Left ventricle myocardium inferior (tissue), 1 donor: Measurements from ENCODE around the gene TBX4. TPM values are rescaled to one million over a fixed set of nuclear protein-coding genes. Genes with fewer than 3 reads are reported as not detected.

Experiments used
- DNase-seq: peaks from one replicate; pipeline ENCODE4 v3.0.0-alpha.2; 2020
- H3K27ac ChIP-seq: fragments of 200-600 bp; replicated peaks from 2 replicates; pipeline ENCODE4 v1.8.0; 2021
- H3K27me3 ChIP-seq: fragments of 200-600 bp; 2 replicates; pipeline ENCODE4 v1.8.0; 2021; ENCODE audit warnings: low read depth
- H3K36me3 ChIP-seq: fragments of 200-600 bp; 2 replicates; pipeline ENCODE4 v1.8.0; 2021
- H3K4me1 ChIP-seq: fragments of 200-600 bp; 2 replicates; pipeline ENCODE4 v1.8.0; 2021
- H3K4me3 ChIP-seq: fragments of 200-600 bp; 2 replicates; pipeline ENCODE4 v1.8.0; 2021; ENCODE audit warnings: mild to moderate bottlenecking, moderate library complexity
- H3K9me3 ChIP-seq: fragments of 200-600 bp; replicated peaks from 2 replicates; pipeline ENCODE4 v1.8.0; 2021
- intact Hi-C: fragments of 100-400 bp; cut with micrococcal nuclease; formaldehyde crosslinking; loops from one replicate; pipeline ENCODE4 v1.11.0; 2022
- total RNA-seq: library from RNA; stranded (reverse); fragmentation: NEBNext Ultra II Directional; extraction: Animal tissue kit (Norgen Biotek cat#: 25700); gene quantifications from one replicate; pipeline ENCODE4 v1.2.1, GENCODE V29; 2021
- TF ChIP-seq, protein P1 (sequence below): fragments of 200-600 bp; IDR thresholded peaks from 2 replicates; pipeline ENCODE4 v1.8.0; 2021; ENCODE audit warnings: antibody characterized with exemption, mild to moderate bottlenecking, borderline replicate concordance
- donor health status: DM: no; HTN: yes; CAD: no; lungs with severe emphysema.

The TBX4 gene
- total RNA-seq, 1 donor from 2014 or later = not detected

DNA sequence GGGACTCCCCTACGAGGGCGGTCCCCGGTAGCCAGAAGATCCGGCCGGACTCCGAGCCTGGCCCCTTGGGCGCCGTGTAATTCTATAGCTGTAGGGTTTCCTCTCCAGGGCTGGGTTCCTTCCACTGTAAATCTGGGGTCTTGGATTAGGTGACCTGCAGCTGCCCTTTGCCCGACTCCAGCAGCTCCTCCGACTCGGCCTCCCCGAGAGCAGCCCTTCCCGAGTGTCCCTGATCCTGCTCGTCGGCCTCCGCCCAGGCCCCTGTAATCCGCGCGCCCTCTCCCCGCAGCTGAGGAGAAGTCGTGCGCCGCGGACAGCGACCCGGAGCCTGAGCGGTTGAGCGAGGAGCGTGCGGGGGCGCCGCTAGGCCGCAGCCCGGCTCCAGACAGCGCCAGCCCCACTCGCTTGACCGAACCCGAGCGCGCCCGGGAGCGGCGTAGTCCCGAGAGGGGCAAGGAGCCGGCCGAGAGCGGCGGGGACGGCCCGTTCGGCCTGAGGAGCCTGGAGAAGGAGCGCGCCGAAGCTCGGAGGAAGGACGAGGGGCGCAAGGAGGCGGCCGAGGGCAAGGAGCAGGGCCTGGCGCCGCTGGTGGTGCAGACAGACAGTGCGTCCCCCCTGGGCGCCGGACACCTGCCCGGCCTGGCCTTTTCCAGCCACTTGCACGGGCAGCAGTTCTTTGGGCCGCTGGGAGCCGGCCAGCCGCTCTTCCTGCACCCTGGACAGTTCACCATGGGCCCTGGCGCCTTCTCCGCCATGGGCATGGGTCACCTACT lies 47.1 kb upstream of the TBX4 start:
- H3K9me3 ChIP-seq = no peaks in the 10 kb centered on the region
- TF ChIP-seq, protein P1, sequence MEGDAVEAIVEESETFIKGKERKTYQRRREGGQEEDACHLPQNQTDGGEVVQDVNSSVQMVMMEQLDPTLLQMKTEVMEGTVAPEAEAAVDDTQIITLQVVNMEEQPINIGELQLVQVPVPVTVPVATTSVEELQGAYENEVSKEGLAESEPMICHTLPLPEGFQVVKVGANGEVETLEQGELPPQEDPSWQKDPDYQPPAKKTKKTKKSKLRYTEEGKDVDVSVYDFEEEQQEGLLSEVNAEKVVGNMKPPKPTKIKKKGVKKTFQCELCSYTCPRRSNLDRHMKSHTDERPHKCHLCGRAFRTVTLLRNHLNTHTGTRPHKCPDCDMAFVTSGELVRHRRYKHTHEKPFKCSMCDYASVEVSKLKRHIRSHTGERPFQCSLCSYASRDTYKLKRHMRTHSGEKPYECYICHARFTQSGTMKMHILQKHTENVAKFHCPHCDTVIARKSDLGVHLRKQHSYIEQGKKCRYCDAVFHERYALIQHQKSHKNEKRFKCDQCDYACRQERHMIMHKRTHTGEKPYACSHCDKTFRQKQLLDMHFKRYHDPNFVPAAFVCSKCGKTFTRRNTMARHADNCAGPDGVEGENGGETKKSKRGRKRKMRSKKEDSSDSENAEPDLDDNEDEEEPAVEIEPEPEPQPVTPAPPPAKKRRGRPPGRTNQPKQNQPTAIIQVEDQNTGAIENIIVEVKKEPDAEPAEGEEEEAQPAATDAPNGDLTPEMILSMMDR = no peak
- peaks cover 91% of the 10 kb centered on the region for H3K27me3 ChIP-seq
- peaks cover 60% of the 10 kb centered on the region for H3K4me1 ChIP-seq
- peak overlapping the region; percentile 93 for H3K27ac ChIP-seq
- peaks cover 10% of the 10 kb centered on the region for H3K36me3 ChIP-seq
- no peak for DNase-seq
- intact Hi-C loops = loop anchor here (10.0 kb wide), 1 partner anchor 400 kb away; no protein-coding TSS in a partner anchor
- H3K4me3 ChIP-seq = peak overlapping the region; percentile 77

DNA sequence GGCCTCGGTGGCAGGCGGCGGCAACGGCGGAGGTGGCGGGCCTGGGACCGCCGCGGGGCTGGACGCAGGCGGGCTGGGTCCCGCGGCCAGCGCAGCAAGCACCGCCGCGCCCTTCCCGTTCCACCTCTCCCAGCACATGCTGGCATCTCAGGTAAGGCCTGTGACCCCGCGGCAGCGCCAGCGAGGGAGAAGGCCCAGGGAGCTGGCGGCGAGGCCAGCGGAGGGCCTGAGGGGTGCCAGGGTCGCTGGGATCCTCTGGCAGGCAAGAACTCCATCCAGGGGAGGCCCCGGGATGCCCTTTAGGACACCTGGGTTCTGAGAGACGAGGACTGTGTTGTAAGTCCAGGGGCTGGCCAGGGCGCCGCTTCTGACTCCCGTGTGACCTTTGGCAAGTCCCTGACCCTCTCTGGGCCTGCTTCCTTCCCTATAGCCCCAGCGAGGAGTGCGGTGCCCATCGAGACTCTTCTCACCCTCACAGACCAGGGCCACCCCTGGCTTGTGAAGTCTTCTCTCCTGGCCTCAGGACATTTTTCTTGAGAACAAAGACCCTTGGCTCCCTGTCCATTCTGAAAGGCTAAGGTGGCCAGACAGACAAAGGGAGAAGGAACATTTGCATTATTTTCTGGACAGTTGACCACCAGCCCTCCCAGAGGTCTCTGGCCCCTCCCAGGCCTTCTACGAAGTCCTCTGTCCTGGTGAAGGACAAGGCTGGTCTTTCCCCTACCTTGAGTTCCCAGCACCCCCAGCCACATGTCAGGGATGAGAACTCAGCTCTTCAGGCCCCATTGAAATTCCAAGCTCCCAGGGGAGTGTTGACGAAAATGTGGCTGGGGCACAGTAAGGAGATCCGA lies 46.3 kb upstream of the TBX4 start:
- Histone ChIP-seq H3K27ac (peak overlapping the region; percentile 93), H3K4me3 (peak overlapping the region; percentile 77), H3K36me3 (peaks cover 10% of the 10 kb centered on the region), H3K9me3 (no peaks in the 10 kb centered on the region), H3K27me3 (peaks cover 90% of the 10 kb centered on the region), H3K4me1 (peaks cover 62% of the 10 kb centered on the region)
- intact Hi-C loops = loop anchor here (10.0 kb wide), 1 partner anchor 401 kb away; no protein-coding TSS in a partner anchor
- peak; percentile 13 for DNase-seq
- TF ChIP-seq, protein P1 = no peak

DNA sequence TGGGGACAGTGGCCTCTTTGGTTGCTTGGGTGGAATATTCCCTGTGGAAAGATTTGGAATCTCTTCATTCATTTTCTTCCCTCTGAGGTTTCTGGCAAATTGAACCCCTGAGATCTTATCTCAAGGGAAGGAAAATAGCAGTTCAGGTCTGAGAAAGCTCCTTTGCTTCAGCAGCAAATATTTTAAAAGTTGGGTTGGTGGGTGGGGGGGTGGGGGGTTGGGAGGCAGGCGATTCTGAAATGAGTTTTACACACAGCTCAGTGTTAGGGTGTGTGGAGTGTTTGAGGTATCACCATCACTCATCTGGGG lies 45.7 kb upstream of the TBX4 start:
- TF ChIP-seq, protein P1 = no peak
- intact Hi-C loops = loop anchor here (10.0 kb wide), 1 partner anchor 402 kb away; no protein-coding TSS in a partner anchor
- Histone ChIP-seq H3K27me3 (peaks cover 84% of the 10 kb centered on the region), H3K4me3 (peak overlapping the region; percentile 77), H3K27ac (peak overlapping the region; percentile 93), H3K36me3 (peaks cover 10% of the 10 kb centered on the region), H3K9me3 (no peaks in the 10 kb centered on the region), H3K4me1 (peaks cover 62% of the 10 kb centered on the region)
- no peak for DNase-seq

DNA sequence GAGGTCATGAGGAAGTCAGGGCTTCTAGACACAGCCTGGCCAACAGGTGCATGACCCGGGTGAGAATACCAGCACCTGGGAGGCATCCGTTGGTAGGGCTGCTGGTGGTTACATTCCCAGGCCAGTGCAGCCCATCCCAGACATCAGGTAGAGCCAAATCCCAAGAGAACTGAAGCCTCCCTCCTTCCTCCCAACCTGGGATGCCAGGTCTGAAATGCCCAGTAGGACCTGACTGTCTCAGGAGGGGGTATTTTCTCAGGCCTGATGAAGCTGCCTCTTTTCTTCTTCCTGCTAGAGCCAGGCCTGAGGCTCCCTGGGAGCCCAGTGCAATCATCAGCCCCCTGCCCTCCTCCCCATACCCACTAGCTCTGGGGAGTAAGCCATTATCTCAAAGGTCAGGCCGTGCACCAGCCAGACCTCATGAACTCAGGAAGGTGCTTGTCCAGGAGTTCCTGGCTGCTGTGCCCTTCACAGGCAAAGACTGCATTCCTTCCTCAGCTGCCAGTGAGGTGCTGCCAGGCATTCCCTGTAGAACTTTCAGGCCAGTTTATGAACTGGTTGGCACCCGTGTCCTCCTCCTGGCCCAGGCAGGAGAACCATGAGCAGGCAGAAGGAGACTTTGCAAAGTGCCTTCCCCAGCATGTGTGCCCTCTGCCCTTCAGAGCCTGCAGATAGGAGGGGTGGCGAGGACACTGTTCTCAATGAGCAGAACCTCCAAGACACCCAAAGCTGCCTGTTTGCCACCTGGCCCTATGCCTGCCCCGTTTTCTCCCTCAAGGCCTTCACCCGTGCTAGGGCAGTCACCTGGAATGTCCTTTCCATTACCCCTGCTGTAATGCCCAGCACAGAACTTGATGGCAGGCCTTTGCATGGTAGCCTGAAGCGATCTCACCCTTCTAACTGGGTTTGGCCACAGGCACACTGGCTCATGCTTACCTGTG lies 45.0 kb upstream of the TBX4 start:
- no peak for DNase-seq
- H3K4me1 ChIP-seq = peaks cover 68% of the 10 kb centered on the region
- TF ChIP-seq, protein P1 = no peak
- peak overlapping the region; percentile 77 for H3K4me3 ChIP-seq
- H3K9me3 ChIP-seq = no peaks in the 10 kb centered on the region
- peak overlapping the region; percentile 93 for H3K27ac ChIP-seq
- peaks cover 10% of the 10 kb centered on the region for H3K36me3 ChIP-seq
- H3K27me3 ChIP-seq = peaks cover 77% of the 10 kb centered on the region
- intact Hi-C loops = loop anchor here (10.0 kb wide), 1 partner anchor 402 kb away; no protein-coding TSS in a partner anchor
